Neural crest cell (in vitro differentiated cells): Measurements from ENCODE around the gene DCTN3. TPM values are rescaled to one million over a fixed set of nuclear protein-coding genes. Genes with fewer than 3 reads are reported as not detected.
"Not testable (repeated sequence)": the region's sequence is repeated elsewhere in the genome, so short reads cannot be mapped to it uniquely, and the experiment has no call there.

Source experiments
- DNase-seq: peaks from one replicate; pipeline ENCODE4 v3.0.0; 2021; ENCODE audit warnings: low read depth, mixed read lengths, low spot score
- H3K27ac Mint-ChIP-seq: one replicate; pipeline ENCODE4 v1.8.0; 2021; ENCODE audit warnings: mild to moderate bottlenecking, mixed read lengths; ENCODE audit not compliant: unreplicated experiment
- H3K27me3 Mint-ChIP-seq: 2 replicates; pipeline ENCODE4 v1.8.0; 2021; ENCODE audit warnings: low read depth, mild to moderate bottlenecking, mixed read lengths
- H3K36me3 Mint-ChIP-seq: 2 replicates; pipeline ENCODE4 v1.8.0; 2021; ENCODE audit warnings: low read depth, mild to moderate bottlenecking, mixed read lengths
- H3K4me1 Mint-ChIP-seq: 2 replicates; pipeline ENCODE4 v1.8.0; 2021; ENCODE audit warnings: mixed read lengths
- H3K4me3 Mint-ChIP-seq: one replicate; pipeline ENCODE4 v1.8.0; 2021; ENCODE audit warnings: mild to moderate bottlenecking, mixed read lengths
- H3K9me3 Mint-ChIP-seq: 2 replicates; pipeline ENCODE4 v1.8.0; 2021; ENCODE audit warnings: mixed read lengths
- total RNA-seq: library from RNA; stranded (reverse); gene quantifications from 2 replicates; pipeline ENCODE4 v1.2.1, GENCODE V29; 2021
- TF ChIP-seq, protein P1 (sequence below): fragments of 200-600 bp; sonication (generic); conservative IDR thresholded peaks from 2 replicates; pipeline ENCODE4 v1.5.0; 2021; ENCODE audit warnings: antibody characterized with exemption, mild to moderate bottlenecking

Gene DCTN3
- total RNA-seq, 1 donor from 2014 or later, result 102 TPM

DNA sequence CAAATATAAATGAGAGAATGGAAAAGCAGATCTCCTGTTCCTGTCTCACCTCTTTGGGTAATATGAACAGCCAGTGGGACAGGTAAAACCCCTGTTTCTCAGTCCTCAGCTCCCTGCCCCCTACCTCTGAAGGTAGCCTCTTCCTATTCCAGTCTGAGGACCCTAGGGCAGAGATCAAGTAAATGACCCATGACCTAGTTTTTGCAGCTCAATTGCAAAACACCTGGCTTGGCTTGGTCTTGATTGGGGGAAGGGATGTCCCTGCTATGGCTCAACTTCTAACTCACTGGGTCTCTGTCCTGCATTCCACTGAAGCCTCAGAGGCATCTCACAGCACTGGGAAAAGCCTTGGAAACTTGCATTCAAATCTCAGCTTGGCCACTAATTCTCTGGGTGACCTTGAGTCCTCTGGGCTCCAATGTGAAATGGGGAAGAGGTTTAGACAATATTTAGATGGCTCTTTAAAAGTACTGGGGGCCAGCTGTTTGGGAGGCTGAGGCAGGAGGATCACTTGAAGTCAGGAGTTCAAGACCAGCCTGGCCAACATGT, 24.5 kb upstream of the DCTN3 start:
- H3K27me3 Mint-ChIP-seq, result no peaks in the 10 kb centered on the region
- peaks cover 10% of the 10 kb centered on the region for H3K36me3 Mint-ChIP-seq
- no peak for DNase-seq
- H3K9me3 Mint-ChIP-seq, result peaks cover 2% of the 10 kb centered on the region
- TF ChIP-seq, protein P1, sequence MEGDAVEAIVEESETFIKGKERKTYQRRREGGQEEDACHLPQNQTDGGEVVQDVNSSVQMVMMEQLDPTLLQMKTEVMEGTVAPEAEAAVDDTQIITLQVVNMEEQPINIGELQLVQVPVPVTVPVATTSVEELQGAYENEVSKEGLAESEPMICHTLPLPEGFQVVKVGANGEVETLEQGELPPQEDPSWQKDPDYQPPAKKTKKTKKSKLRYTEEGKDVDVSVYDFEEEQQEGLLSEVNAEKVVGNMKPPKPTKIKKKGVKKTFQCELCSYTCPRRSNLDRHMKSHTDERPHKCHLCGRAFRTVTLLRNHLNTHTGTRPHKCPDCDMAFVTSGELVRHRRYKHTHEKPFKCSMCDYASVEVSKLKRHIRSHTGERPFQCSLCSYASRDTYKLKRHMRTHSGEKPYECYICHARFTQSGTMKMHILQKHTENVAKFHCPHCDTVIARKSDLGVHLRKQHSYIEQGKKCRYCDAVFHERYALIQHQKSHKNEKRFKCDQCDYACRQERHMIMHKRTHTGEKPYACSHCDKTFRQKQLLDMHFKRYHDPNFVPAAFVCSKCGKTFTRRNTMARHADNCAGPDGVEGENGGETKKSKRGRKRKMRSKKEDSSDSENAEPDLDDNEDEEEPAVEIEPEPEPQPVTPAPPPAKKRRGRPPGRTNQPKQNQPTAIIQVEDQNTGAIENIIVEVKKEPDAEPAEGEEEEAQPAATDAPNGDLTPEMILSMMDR, result no peak
- peak overlapping the region; percentile 59 for H3K4me3 Mint-ChIP-seq
- H3K4me1 Mint-ChIP-seq, result peaks cover 34% of the 10 kb centered on the region
- no peak overlapping the region for H3K27ac Mint-ChIP-seq

DNA sequence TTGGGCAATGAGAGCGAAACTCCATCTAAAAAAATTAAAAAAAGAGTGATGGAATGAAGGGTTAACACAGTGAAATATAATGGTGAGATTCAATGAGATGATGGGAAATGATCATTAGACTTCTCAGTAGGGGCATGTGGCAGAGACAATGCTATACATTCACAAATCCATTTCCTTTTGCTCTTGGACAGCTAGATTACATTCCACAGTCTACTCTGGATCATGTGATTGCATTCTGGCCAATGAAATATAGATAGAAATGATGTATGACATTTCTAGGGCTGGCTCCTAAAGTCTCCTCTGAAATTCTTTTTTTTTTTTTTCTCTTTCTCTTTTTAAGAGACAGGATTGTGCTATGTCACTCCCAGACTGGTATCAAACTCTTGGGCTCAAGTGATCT, 22.4 kb upstream of the DCTN3 start:
- TF ChIP-seq, protein P1, result no peak
- no peaks in the 10 kb centered on the region for H3K36me3 Mint-ChIP-seq
- H3K4me3 Mint-ChIP-seq, result peak overlapping the region; percentile 57
- peaks cover 33% of the 10 kb centered on the region for H3K4me1 Mint-ChIP-seq
- no peak overlapping the region for H3K27ac Mint-ChIP-seq
- H3K9me3 Mint-ChIP-seq, result peaks cover 2% of the 10 kb centered on the region
- no peaks in the 10 kb centered on the region for H3K27me3 Mint-ChIP-seq
- no peak for DNase-seq

DNA sequence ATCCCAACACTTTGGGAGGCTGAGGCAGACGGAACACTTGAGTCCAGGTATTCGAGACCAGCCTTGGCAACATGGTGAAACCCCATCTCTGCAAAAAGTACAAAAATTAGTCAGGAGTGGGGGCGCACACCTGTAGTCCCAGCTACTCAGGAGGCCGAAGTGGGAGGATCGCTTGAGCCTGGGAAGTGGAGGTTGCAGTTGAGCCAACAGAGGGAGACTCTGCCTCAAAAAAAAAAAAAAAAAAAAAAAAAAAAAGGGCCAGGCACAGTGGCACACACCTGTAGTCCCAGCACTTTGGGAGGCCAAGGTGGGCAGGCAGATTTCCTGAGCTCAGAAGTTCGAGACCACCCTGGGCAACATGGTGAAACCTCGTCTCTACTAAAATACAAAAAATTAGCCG, 19.0 kb upstream of the DCTN3 start:
- H3K9me3 Mint-ChIP-seq, H3K27me3 Mint-ChIP-seq, DNase-seq, H3K27ac Mint-ChIP-seq, H3K36me3 Mint-ChIP-seq: not testable (repeated sequence)
- peak overlapping the region; percentile 54 for H3K4me3 Mint-ChIP-seq
- H3K4me1 Mint-ChIP-seq, result peaks cover 32% of the 10 kb centered on the region

DNA sequence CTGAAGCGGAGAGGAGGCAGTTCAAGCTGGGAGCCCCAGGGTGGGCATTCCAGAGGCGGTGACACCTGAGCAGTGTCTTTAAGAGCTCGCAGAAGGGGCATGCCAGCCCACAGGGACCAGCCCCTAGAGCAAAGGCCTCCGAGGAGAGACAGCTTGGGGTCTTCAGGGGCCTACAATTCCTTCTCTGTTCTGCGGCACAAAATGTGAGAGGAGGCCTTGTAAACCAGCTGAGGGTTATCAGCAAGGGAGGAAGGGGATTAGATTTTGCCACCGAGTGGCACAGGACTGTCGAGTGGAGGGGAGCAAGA, 17.8 kb upstream of the DCTN3 start:
- no peak for DNase-seq
- TF ChIP-seq, protein P1, result no peak
- peaks cover 39% of the 10 kb centered on the region for H3K4me1 Mint-ChIP-seq
- peaks cover 5% of the 10 kb centered on the region for H3K36me3 Mint-ChIP-seq
- peaks cover 2% of the 10 kb centered on the region for H3K27me3 Mint-ChIP-seq
- H3K27ac Mint-ChIP-seq, result peak overlapping the region; percentile 29
- H3K9me3 Mint-ChIP-seq, result peaks cover 2% of the 10 kb centered on the region
- H3K4me3 Mint-ChIP-seq, result peak overlapping the region; percentile 89

DNA sequence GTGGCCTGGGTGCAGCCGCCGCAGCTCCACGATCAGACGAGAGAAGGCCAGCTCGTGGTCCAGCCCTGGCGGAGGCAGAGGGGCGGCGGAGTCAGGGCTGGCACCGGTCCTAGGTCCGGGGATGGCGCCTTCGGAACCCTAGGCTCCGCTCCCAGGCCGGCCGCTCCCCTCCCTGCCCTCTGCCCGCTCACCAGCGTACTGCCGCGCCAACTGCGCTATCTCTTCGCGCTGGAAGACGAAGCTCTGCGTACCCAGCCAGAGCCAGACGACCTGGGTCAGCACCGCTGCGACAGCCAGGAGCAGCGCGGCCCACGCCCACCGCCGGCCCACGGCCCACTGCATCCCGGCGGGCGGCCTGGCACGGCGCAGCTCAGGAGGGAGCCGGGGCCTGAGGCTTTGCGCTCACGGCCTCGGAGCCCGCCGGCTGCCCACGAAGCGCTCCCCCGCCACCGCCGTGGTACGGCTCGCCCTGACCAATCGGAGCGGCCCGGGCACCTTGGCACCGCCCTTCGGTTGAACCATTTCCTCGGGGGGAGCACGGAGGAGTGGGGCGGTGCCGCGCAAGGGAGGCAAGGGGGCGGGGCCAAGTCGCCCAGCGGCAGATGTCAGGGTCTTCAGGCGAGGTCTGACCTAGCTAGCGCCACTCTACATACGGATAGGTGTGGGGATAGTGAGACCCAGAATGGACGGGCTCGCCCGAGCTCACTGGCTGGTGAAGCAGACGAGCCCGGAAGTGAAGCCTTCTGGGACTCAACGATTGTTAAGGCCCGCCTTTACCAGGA, 17.3 kb upstream of the DCTN3 start, which contains the start of gene SIGMAR1:
TSS of gene SIGMAR1 (minus strand) at position 432 of the 782 bp plus-strand sequence. CDS start at position 342, 90 bp downstream.
- peak; percentile 95 for DNase-seq
- peaks cover 2% of the 10 kb centered on the region for H3K9me3 Mint-ChIP-seq
- H3K4me1 Mint-ChIP-seq, result peaks cover 39% of the 10 kb centered on the region
- peaks cover 5% of the 10 kb centered on the region for H3K36me3 Mint-ChIP-seq
- TF ChIP-seq, protein P1, result no peak
- peaks cover 5% of the 10 kb centered on the region for H3K27me3 Mint-ChIP-seq
- H3K27ac Mint-ChIP-seq, result peak within 1 kb of the TSS; percentile 75
- peak within 1 kb of the TSS; percentile 91 for H3K4me3 Mint-ChIP-seq

DNA sequence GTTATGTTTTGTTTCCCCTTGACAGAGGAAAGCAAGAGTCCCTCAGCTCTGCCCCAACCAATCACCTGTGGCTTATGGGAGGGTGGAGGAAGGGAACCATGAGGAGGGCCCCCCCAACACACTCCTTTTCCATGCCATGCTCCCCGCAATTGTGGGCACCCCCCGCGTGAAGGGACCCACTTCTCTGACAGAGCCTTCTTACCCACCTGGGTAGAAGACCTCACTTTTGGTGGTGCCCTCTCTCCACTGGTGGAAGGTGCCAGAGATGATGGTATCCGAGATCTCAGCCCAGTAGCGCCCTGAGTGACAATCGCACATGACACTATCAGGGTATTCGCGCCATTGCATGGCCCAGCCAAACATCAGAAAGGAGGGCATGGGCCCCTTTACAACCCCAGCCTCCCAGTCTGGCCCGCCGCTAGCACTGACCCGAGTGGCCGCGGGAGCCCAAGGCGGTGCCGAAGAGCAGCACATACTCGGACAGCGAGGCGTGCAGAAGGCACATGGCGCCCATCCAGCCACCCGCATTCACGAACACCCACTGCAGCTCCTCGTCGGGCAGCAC, 16.6 kb upstream of the DCTN3 start:
- Mint-ChIP-seq H3K27me3 (peaks cover 11% of the 10 kb centered on the region), H3K4me1 (peaks cover 39% of the 10 kb centered on the region), H3K36me3 (peaks cover 5% of the 10 kb centered on the region), H3K9me3 (peaks cover 2% of the 10 kb centered on the region), H3K4me3 (peak overlapping the region; percentile 91), H3K27ac (peak overlapping the region; percentile 75)
- no peak for DNase-seq
- TF ChIP-seq, protein P1, result no peak
